Peyer's patch (tissue), 4 donors: Measurements from ENCODE around the gene WAS.

Source experiments
- CTCF ChIP-seq, 6 experiments: fragments of 450-650 bp in 4 of 6; fragments of 200-600 bp in 2 of 6; sonication (generic) in 1 of 6; IDR thresholded peaks; one replicate each; pipeline ENCODE4 v1.5.1; 2017 to 2019; ENCODE audit warnings: antibody characterized with exemption in 6 of 6, mild to moderate bottlenecking in 3 of 6, moderate library complexity in 1 of 6
- POLR2A ChIP-seq, 2 donors: fragments of 450-650 bp; IDR thresholded peaks; one replicate each; pipeline ENCODE4 v1.5.1; 2017; ENCODE audit warnings: antibody characterized with exemption in 2 of 2, mild to moderate bottlenecking in 2 of 2, moderate library complexity in 2 of 2

- TF ChIP-seq CTCF (IDR thresholded peaks at IDR 0.05) (no peak), POLR2A (IDR thresholded peaks at IDR 0.05) (no peak)
Measured at GRCh38 chrX:48711162-48711928, 27.7 kb downstream of the WAS start.
